Astrocyte (in vitro differentiated cells and primary cell): ENCODE measurements around the gene TLK2. TPM values are rescaled to one million over a fixed set of nuclear protein-coding genes. Genes with fewer than 3 reads are reported as not detected.
"Not testable (repeated sequence)": the region's sequence is repeated elsewhere in the genome, so short reads cannot be mapped to it uniquely, and the experiment has no call there.

Source experiments
- DNase-seq: peaks from one replicate; pipeline ENCODE4 v3.0.0-alpha.2; 2010; ENCODE audit warnings: low read depth
- FAIRE-seq: peaks from 2 replicates; lab custom pipeline; 2011; peaks lifted over from hg19 to GRCh38; lab: Jason Lieb, UNC
- H2AFZ ChIP-seq: 2 replicates; pipeline ENCODE4 v1.6.0; 2012; ENCODE audit warnings: low read depth, low read length, inconsistent platforms
- H3K27ac ChIP-seq: 2 replicates; pipeline ENCODE4 v1.5.1; 2011; ENCODE audit warnings: low read depth, low read length, inconsistent platforms
- H3K27me3 ChIP-seq: 2 replicates; pipeline ENCODE4 v1.6.0; 2011; ENCODE audit warnings: low read length, inconsistent platforms; ENCODE audit not compliant: insufficient read depth
- H3K36me3 ChIP-seq: 2 replicates; pipeline ENCODE4 v1.5.1; 2011; ENCODE audit warnings: low read length, inconsistent platforms; ENCODE audit not compliant: insufficient read depth
- H3K4me1 ChIP-seq: 2 replicates; pipeline ENCODE4 v1.5.1; 2011; ENCODE audit warnings: low read length, inconsistent platforms; ENCODE audit not compliant: insufficient read depth
- H3K4me2 ChIP-seq: 2 replicates; pipeline ENCODE4 v1.6.0; 2012; ENCODE audit warnings: low read length, inconsistent platforms
- H3K4me3 ChIP-seq: 2 replicates; pipeline ENCODE4 v1.5.1; 2011; ENCODE audit warnings: low read depth, mild to moderate bottlenecking, low read length, inconsistent platforms; ENCODE audit not compliant: insufficient read depth
- H3K79me2 ChIP-seq: 2 replicates; pipeline ENCODE4 v1.6.0; 2012; ENCODE audit warnings: mild to moderate bottlenecking, low read length, inconsistent platforms; ENCODE audit not compliant: insufficient read depth
- H3K9ac ChIP-seq: 2 replicates; pipeline ENCODE4 v1.6.0; 2012; ENCODE audit warnings: mild to moderate bottlenecking, low read length, inconsistent platforms
- H3K9me3 ChIP-seq: 2 replicates; pipeline ENCODE4 v1.5.1; 2012; ENCODE audit warnings: low read depth, mild to moderate bottlenecking, low read length, inconsistent platforms; ENCODE audit not compliant: insufficient read depth
- H4K20me1 ChIP-seq: 2 replicates; pipeline ENCODE4 v1.6.0; 2012; ENCODE audit warnings: low read length, inconsistent platforms; ENCODE audit not compliant: insufficient read depth
- H3K27ac Mint-ChIP-seq: one replicate; pipeline ENCODE4 v1.8.0; 2021; ENCODE audit warnings: mild to moderate bottlenecking, mixed read lengths; ENCODE audit not compliant: unreplicated experiment
- H3K27me3 Mint-ChIP-seq: one replicate; pipeline ENCODE4 v1.8.0; 2021; ENCODE audit warnings: low read depth, mixed read lengths; ENCODE audit not compliant: unreplicated experiment
- H3K36me3 Mint-ChIP-seq: one replicate; pipeline ENCODE4 v1.8.0; 2021; ENCODE audit warnings: low read depth, mixed read lengths; ENCODE audit not compliant: unreplicated experiment
- H3K4me1 Mint-ChIP-seq: one replicate; pipeline ENCODE4 v1.8.0; 2021; ENCODE audit warnings: low read depth, mixed read lengths; ENCODE audit not compliant: unreplicated experiment
- H3K4me3 Mint-ChIP-seq: one replicate; pipeline ENCODE4 v1.8.0; 2021; ENCODE audit warnings: mild to moderate bottlenecking, moderate library complexity, mixed read lengths; ENCODE audit not compliant: unreplicated experiment
- H3K9me3 Mint-ChIP-seq: one replicate; pipeline ENCODE4 v1.8.0; 2021; ENCODE audit warnings: mild to moderate bottlenecking, mixed read lengths; ENCODE audit not compliant: unreplicated experiment
- total RNA-seq: library from RNA; stranded (reverse); gene quantifications from 2 replicates; pipeline ENCODE4 v1.2.1, GENCODE V29; 2021

TLK2 gene
- total RNA-seq, 1 donor from 2014 or later, result 53.0 TPM

DNA sequence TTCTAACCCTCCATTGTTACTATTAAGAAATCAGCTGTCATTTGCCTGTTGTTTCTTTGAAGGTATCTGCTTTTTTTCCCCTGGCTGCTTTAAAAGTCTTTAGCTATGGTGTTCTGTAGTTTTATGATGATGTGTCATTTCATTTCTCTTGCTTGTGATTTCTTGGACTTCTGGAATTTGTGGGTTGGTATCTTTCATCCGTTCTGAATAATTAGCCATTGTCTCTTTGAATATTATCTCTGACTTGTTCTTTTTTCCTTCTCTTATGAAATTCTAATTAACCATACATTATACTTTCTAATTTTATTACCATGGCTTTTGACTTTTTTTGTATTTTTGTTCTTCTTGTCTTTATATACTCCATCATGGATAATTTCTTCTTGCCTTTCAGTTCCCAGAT lies 52.3 kb downstream of the TLK2 start:
- not testable (repeated sequence) for H4K20me1 ChIP-seq, H3K4me3 Mint-ChIP-seq, H3K4me1 ChIP-seq, H3K27me3 ChIP-seq, H3K4me1 Mint-ChIP-seq, H2AFZ ChIP-seq, H3K9me3 ChIP-seq, H3K4me2 ChIP-seq, FAIRE-seq, H3K27ac ChIP-seq, H3K36me3 Mint-ChIP-seq, H3K27ac Mint-ChIP-seq, H3K27me3 Mint-ChIP-seq, H3K36me3 ChIP-seq, H3K9ac ChIP-seq, H3K9me3 Mint-ChIP-seq, DNase-seq, H3K4me3 ChIP-seq
- peaks cover 19% of the 10 kb centered on the region for H3K79me2 ChIP-seq

DNA sequence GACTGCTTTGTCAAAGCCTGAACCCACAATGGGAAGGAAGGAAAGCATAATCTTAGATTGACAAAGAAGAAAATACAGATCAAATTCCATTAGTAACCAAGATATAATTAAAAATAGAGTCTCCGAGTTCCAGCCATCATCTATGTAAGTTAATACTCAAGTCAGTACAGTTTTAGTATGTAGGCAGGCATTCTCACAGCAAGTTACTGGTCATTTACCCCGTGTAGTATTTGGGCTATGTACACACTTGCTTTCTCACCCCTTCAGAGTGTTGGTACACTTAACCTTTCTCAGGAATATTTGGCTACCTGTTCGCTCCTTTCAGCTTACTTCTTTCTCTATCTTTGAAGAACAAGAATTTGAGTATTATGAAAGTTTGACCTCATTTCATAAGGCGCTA lies 57.9 kb downstream of the TLK2 start:
- Histone ChIP-seq H3K79me2 (peaks cover 18% of the 10 kb centered on the region), H4K20me1 (peaks cover 12% of the 10 kb centered on the region)
- not testable (repeated sequence) for H3K36me3 ChIP-seq, FAIRE-seq, H3K27ac Mint-ChIP-seq, H3K27me3 ChIP-seq, H3K9ac ChIP-seq, H3K4me2 ChIP-seq, H3K27me3 Mint-ChIP-seq, H3K4me1 Mint-ChIP-seq, H3K27ac ChIP-seq, H3K4me1 ChIP-seq, DNase-seq, H3K9me3 Mint-ChIP-seq, H3K4me3 ChIP-seq, H3K4me3 Mint-ChIP-seq, H2AFZ ChIP-seq, H3K9me3 ChIP-seq
- H3K36me3 Mint-ChIP-seq, result peaks cover 16% of the 10 kb centered on the region

DNA sequence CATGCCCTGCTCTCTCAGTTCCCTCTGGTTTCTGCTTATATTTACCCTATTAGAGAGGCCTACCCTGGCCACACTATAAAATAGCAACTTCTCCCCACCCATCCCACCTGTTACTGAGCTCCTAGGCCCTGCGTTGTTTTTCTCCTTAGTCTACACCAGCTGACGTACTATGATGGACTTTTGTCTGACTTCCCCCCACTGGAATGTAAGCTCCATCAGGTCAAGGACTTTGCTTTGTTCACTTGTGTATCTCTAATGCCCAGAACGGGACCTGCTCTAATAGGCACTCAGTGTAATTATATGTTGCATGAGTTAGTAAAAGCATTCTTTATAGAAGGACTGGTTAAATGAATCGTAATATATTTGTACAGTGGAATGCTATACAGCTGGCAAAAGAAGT lies 62.4 kb downstream of the TLK2 start:
- H3K79me2 ChIP-seq, result peaks cover 36% of the 10 kb centered on the region
- H3K4me3 ChIP-seq, H3K9me3 Mint-ChIP-seq, H3K27ac Mint-ChIP-seq, H3K9ac ChIP-seq, H3K27me3 Mint-ChIP-seq, H2AFZ ChIP-seq, H3K27ac ChIP-seq, DNase-seq, H3K4me1 Mint-ChIP-seq, H3K27me3 ChIP-seq, H3K4me1 ChIP-seq, FAIRE-seq, H3K4me3 Mint-ChIP-seq, H3K36me3 ChIP-seq, H3K9me3 ChIP-seq, H3K4me2 ChIP-seq: not testable (repeated sequence)
- H4K20me1 ChIP-seq, result peaks cover 15% of the 10 kb centered on the region
- peaks cover 20% of the 10 kb centered on the region for H3K36me3 Mint-ChIP-seq

DNA sequence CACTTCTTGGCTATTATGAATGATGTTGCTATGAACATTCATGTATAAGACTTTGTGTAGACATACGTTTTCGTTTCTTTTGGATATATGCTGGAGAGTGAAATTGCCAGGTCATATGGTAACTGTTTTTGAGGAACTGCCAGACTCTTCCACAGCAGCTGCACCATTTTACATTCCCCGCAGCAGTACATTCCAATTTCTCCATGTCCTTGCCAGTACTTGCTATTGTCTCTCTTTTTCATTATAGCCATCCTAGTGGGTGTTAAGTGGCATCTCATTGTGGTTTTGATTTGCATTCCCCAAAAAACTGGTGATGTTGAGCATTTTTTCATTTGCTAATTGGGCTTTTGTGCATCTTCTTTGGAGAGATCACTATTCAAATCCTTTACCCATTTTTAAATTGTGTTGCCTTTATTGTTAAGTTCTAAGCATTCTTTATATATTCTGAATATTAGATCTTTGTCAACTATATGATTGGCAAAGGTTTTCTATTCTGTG lies 64.7 kb downstream of the TLK2 start:
- peaks cover 23% of the 10 kb centered on the region for H4K20me1 ChIP-seq
- H3K4me1 ChIP-seq, H2AFZ ChIP-seq, H3K9me3 ChIP-seq, H3K27me3 ChIP-seq, H3K27me3 Mint-ChIP-seq, H3K4me1 Mint-ChIP-seq, H3K4me2 ChIP-seq, H3K4me3 ChIP-seq, H3K27ac ChIP-seq, H3K9ac ChIP-seq, H3K27ac Mint-ChIP-seq, H3K36me3 ChIP-seq, H3K9me3 Mint-ChIP-seq: not testable (repeated sequence)
- peak overlapping the region; percentile 43 for H3K4me3 Mint-ChIP-seq
- H3K79me2 ChIP-seq, result peaks cover 42% of the 10 kb centered on the region
- peaks cover 19% of the 10 kb centered on the region for H3K36me3 Mint-ChIP-seq
- peak; percentile 81 for FAIRE-seq
- peak; percentile 6 for DNase-seq

DNA sequence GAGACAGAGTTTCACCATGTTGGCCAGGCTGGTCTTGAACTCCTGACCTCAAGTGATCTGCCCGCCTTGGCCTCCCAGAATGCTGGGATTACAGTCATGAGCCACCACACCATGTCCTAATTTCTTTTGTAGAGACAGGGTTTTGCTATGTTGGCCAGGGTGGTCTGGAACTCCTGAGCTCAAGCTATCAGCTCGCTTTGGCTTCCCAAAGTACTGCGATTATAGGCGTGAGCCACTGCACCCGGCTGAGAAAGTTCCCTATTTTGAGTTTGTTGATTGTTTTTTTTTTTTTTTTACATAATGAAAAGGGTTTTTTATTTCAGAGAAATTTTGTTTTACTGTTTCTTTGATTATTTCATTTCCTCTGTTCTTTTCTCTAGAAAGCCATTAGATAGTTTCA lies 67.4 kb downstream of the TLK2 start:
- not testable (repeated sequence) for H3K4me3 ChIP-seq, H3K27me3 Mint-ChIP-seq, H3K27ac Mint-ChIP-seq, H3K36me3 Mint-ChIP-seq, H2AFZ ChIP-seq, H3K9me3 ChIP-seq, H3K4me1 Mint-ChIP-seq, H3K4me1 ChIP-seq, H3K27ac ChIP-seq, H3K9ac ChIP-seq, H3K27me3 ChIP-seq, H3K4me3 Mint-ChIP-seq, H3K36me3 ChIP-seq, H3K4me2 ChIP-seq, FAIRE-seq, H3K9me3 Mint-ChIP-seq, DNase-seq
- Histone ChIP-seq H3K79me2 (peaks cover 48% of the 10 kb centered on the region), H4K20me1 (peaks cover 20% of the 10 kb centered on the region)

DNA sequence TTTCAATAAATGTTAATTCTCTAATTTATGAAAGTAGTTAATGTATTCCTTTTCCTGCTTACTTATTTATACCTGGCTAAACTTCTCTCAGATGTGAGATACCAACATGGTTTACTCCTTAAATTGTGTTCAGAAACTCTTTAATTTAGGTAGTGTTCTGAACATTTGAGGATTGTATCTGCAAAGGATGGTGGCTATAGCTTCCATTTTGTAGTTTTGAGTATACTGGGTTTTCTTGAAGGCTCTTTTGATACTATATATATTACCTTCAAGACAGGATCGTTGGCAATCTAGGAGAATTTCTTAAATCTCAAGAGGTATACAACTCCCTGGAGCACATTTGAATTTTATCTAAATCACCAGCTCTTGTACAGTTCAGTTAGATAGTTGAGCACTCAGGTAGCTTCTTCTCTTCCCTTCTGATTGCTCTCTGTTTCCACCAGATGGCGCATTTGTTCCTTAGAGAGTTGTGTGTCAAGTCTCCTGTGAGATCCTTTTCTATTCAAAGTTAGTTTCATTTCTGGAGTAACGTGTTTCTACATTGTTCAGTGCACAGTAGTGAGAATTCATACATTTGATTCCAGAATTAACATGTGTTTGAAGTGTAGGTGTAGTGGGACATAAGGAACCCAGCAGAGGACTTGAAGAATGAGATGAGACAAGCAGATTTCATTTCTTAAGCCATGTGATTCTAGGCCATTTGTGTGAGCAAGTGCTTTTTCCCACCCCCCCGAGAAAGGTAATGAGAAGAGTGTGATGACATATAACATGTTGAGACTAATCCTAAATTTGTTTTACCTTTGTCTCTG lies 74.4 kb downstream of the TLK2 start:
- Histone ChIP-seq H3K79me2 (peaks cover 10% of the 10 kb centered on the region), H3K4me2 (peak overlapping the region; percentile 60)
- not testable (repeated sequence) for H3K27ac Mint-ChIP-seq, H3K4me3 ChIP-seq, H3K27ac ChIP-seq, H3K9me3 ChIP-seq, H4K20me1 ChIP-seq, H3K4me1 ChIP-seq, H3K9me3 Mint-ChIP-seq, H3K9ac ChIP-seq, H3K4me1 Mint-ChIP-seq, H2AFZ ChIP-seq, H3K36me3 Mint-ChIP-seq, H3K27me3 ChIP-seq, H3K27me3 Mint-ChIP-seq, H3K36me3 ChIP-seq
- DNase-seq, result peak; percentile 44
- peak; percentile 84 for FAIRE-seq
- H3K4me3 Mint-ChIP-seq, result peak overlapping the region; percentile 31
